Activated naive CD4-positive, alpha-beta T cell treated with anti-CD3 and anti-CD28 coated beads, Interleukin-2, amount 10 ng/mL, durations not matched to agents 7 days and 5 days (primary cell): ENCODE results near the gene RIMBP2.

ENCODE experiments used
- CTCF ChIA-PET: fragments of 350-600 bp; sonication (Branson Sonifier 250); formaldehyde crosslinking; loops from one replicate; lab custom pipeline; 2021; ENCODE audit warnings: antibody characterized with exemption; lab: Charles Lee
- DNase-seq: peaks from one replicate; pipeline ENCODE4 v3.0.0-alpha.2; 2020
- H3K27ac Mint-ChIP-seq: one replicate; pipeline ENCODE4 v1.8.0; 2021; ENCODE audit warnings: mild to moderate bottlenecking, moderate library complexity, mixed read lengths
- H3K27me3 Mint-ChIP-seq: one replicate; pipeline ENCODE4 v1.8.0; 2021; ENCODE audit warnings: mild to moderate bottlenecking, mixed read lengths
- H3K36me3 Mint-ChIP-seq: one replicate; pipeline ENCODE4 v1.8.0; 2021; ENCODE audit warnings: mixed read lengths
- H3K4me1 Mint-ChIP-seq: one replicate; pipeline ENCODE4 v1.8.0; 2021; ENCODE audit warnings: mixed read lengths
- H3K4me3 Mint-ChIP-seq: one replicate; pipeline ENCODE4 v1.8.0; 2021; ENCODE audit warnings: mild to moderate bottlenecking, moderate library complexity, mixed read lengths
- H3K9me3 Mint-ChIP-seq: one replicate; pipeline ENCODE4 v1.8.0; 2021; ENCODE audit warnings: mixed read lengths

The RIMBP2 gene

GRCh38 chr12:130470969-130471368, 245.1 kb downstream of the RIMBP2 start:
- no peak overlapping the region for H3K27ac Mint-ChIP-seq
- no peak for DNase-seq
- no peak overlapping the region for H3K4me3 Mint-ChIP-seq
- no peaks in the 10 kb centered on the region for H3K36me3 Mint-ChIP-seq
- H3K4me1 Mint-ChIP-seq: no peaks in the 10 kb centered on the region
- CTCF ChIA-PET: no interaction called here
- H3K9me3 Mint-ChIP-seq: peaks cover 17% of the 10 kb centered on the region
- no peaks in the 10 kb centered on the region for H3K27me3 Mint-ChIP-seq

DNA sequence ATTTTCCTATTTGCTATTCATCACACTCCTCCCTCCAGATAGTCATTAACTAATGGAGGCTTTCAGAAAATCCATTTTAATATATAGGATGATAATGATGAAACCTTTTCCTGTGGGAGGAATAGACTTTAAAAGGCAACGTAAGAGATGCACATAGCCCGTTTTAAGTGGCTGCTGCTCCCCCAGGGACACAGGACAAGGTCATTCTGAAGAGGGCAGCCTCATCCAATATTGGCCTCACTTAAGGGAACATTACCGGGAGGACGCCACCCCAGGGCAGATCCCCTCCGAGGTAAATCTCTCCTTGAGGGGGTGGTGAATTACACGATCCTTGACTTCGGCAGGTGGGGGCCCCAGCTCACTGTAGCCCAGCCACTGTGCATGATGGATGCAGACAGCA, 246.5 kb downstream of the RIMBP2 start:
- H3K4me3 Mint-ChIP-seq: no peak overlapping the region
- no peak for DNase-seq
- H3K27me3 Mint-ChIP-seq: no peaks in the 10 kb centered on the region
- H3K36me3 Mint-ChIP-seq: no peaks in the 10 kb centered on the region
- peaks cover 18% of the 10 kb centered on the region for H3K9me3 Mint-ChIP-seq
- H3K4me1 Mint-ChIP-seq: no peaks in the 10 kb centered on the region
- CTCF ChIA-PET: no interaction called here
- no peak overlapping the region for H3K27ac Mint-ChIP-seq

- Mint-ChIP-seq H3K36me3 (no peaks in the 10 kb centered on the region), H3K27me3 (no peaks in the 10 kb centered on the region), H3K4me1 (no peaks in the 10 kb centered on the region), H3K4me3 (no peak overlapping the region), H3K27ac (no peak overlapping the region), H3K9me3 (peaks cover 18% of the 10 kb centered on the region)
- CTCF ChIA-PET: no interaction called here
- DNase-seq: no peak
Observed at GRCh38 chr12:130468700-130469245, 247.3 kb downstream of the RIMBP2 start.

GRCh38 chr12:130468186-130468585, 247.9 kb downstream of the RIMBP2 start:
- Mint-ChIP-seq H3K27ac (no peak overlapping the region), H3K9me3 (peaks cover 20% of the 10 kb centered on the region), H3K4me3 (no peak overlapping the region), H3K4me1 (no peaks in the 10 kb centered on the region), H3K36me3 (no peaks in the 10 kb centered on the region), H3K27me3 (no peaks in the 10 kb centered on the region)
- DNase-seq: no peak
- CTCF ChIA-PET: no interaction called here

GRCh38 chr12:130465626-130466025, 250.5 kb downstream of the RIMBP2 start:
- Mint-ChIP-seq H3K9me3 (peaks cover 20% of the 10 kb centered on the region), H3K27ac (no peak overlapping the region), H3K4me1 (no peaks in the 10 kb centered on the region), H3K27me3 (no peaks in the 10 kb centered on the region), H3K36me3 (no peaks in the 10 kb centered on the region), H3K4me3 (no peak overlapping the region)
- CTCF ChIA-PET: no interaction called here
- DNase-seq: no peak

DNA sequence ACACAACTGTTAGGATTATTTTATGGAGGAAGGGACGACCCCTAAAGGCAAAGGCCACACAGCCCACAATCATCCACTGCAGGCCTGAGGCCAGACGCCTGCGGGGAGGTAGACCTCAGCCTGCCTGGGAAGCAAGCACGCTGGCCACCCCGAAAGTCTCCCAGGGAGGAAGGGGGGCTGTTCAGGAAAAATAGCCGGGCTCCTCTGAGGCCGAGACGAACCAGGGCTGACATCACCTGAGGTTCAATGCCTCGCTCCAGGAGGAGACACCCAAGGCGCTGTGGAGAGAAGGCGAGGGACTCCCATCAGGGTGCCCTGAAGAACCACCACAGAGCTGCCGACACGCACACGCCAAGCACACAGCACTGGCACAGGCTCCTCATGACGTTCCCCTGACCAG, 251.1 kb downstream of the RIMBP2 start:
- no peaks in the 10 kb centered on the region for H3K36me3 Mint-ChIP-seq
- H3K4me1 Mint-ChIP-seq: no peaks in the 10 kb centered on the region
- no peak overlapping the region for H3K4me3 Mint-ChIP-seq
- no peaks in the 10 kb centered on the region for H3K27me3 Mint-ChIP-seq
- H3K27ac Mint-ChIP-seq: no peak overlapping the region
- DNase-seq: no peak
- H3K9me3 Mint-ChIP-seq: peaks cover 20% of the 10 kb centered on the region
- CTCF ChIA-PET: no interaction called here

DNA sequence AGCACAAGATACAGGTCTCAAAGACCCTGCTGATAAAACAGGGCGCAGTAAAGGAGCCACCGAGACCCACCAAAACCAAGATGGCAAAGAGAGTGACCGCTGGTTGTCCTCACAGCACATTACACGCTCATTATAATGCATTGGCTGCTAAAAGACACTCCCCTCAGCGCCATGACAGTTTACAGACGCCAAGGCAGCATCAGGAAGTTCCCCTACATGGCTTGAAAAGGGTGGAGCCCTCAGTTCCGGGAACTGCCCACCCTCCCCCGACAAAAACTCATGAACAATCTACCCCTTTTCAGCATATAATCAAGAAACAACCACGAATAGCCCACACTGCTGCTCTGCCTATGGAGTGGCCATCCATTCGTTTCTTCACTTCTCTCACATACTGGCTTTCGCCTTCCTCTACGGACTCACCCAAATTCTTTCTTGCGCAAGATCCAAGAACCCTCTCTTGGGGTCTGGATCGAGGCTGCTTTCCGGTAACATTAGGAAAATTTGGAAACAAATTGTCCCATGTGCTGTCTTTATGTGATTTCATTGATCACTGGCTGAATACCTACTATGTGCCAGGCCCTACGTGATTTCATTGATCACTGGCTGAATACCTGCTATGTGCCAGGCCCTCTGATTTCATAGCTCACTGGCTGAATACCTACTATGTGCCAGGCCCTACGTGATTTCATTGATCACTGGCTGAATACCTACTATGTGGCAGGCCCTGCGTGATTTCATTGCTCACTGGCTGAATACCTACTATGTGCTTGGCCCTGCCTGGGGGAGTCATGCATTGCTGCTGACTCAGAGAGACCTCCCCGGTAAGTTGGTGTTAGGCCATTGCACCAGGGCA, 252.1 kb downstream of the RIMBP2 start:
- H3K4me1 Mint-ChIP-seq: no peaks in the 10 kb centered on the region
- no peak overlapping the region for H3K27ac Mint-ChIP-seq
- H3K27me3 Mint-ChIP-seq: no peaks in the 10 kb centered on the region
- CTCF ChIA-PET: no interaction called here
- no peaks in the 10 kb centered on the region for H3K36me3 Mint-ChIP-seq
- no peak for DNase-seq
- H3K4me3 Mint-ChIP-seq: no peak overlapping the region
- peaks cover 20% of the 10 kb centered on the region for H3K9me3 Mint-ChIP-seq

- Mint-ChIP-seq H3K27ac (no peak overlapping the region), H3K4me1 (no peaks in the 10 kb centered on the region), H3K36me3 (no peaks in the 10 kb centered on the region), H3K9me3 (peaks cover 20% of the 10 kb centered on the region), H3K27me3 (no peaks in the 10 kb centered on the region), H3K4me3 (no peak overlapping the region)
- no peak for DNase-seq
- CTCF ChIA-PET: no interaction called here
Observed at GRCh38 chr12:130463275-130463658, 252.8 kb downstream of the RIMBP2 start.

- no peak for DNase-seq
- CTCF ChIA-PET: no interaction called here
- H3K4me1 Mint-ChIP-seq: no peaks in the 10 kb centered on the region
- H3K36me3 Mint-ChIP-seq: no peaks in the 10 kb centered on the region
- peaks cover 17% of the 10 kb centered on the region for H3K9me3 Mint-ChIP-seq
- no peak overlapping the region for H3K4me3 Mint-ChIP-seq
- no peaks in the 10 kb centered on the region for H3K27me3 Mint-ChIP-seq
- H3K27ac Mint-ChIP-seq: no peak overlapping the region
Observed at GRCh38 chr12:130462558-130463274, 253.4 kb downstream of the RIMBP2 start.

DNA sequence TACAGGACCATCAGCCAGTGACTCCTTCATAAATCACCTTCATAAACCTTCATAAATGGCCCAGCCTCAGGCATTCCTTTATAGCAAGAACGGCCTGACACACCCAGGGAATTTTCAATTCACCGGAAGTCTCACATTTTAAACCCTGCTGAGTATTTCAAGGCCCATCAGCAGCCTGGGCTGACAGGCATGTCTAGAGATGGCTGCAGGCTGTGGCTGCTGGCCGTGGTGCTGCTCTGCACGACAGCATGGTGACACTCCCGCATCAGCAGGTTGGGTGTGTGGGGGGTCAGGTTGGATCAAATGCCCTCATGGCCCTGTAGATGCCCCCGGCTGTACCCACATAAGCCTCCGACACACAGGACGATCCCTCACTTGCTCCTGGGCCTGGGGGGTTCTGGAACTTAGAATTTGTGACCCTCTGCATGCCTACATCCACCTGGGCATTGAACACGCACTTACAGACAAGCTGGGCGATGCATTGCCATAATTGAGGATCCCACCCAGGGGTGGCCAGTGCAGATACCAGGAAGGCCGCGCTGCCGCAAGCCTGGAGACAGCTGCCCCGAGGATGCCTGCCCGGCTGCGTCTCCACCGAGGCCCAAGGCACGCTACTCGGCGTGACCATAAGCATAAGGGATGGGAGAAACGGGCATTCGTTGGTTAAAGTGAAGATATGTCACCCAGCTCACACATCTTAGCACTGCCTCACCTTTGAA, 254.1 kb downstream of the RIMBP2 start:
- no peaks in the 10 kb centered on the region for H3K4me1 Mint-ChIP-seq
- peaks cover 10% of the 10 kb centered on the region for H3K9me3 Mint-ChIP-seq
- no peak overlapping the region for H3K27ac Mint-ChIP-seq
- CTCF ChIA-PET: no interaction called here
- no peak overlapping the region for H3K4me3 Mint-ChIP-seq
- no peak for DNase-seq
- H3K36me3 Mint-ChIP-seq: no peaks in the 10 kb centered on the region
- H3K27me3 Mint-ChIP-seq: no peaks in the 10 kb centered on the region

- Mint-ChIP-seq H3K27ac (no peak overlapping the region), H3K36me3 (no peaks in the 10 kb centered on the region), H3K9me3 (peaks cover 5% of the 10 kb centered on the region), H3K4me1 (no peaks in the 10 kb centered on the region), H3K27me3 (no peaks in the 10 kb centered on the region), H3K4me3 (no peak overlapping the region)
- no peak for DNase-seq
- CTCF ChIA-PET: no interaction called here
Observed at GRCh38 chr12:130461447-130461815, 254.7 kb downstream of the RIMBP2 start.

DNA sequence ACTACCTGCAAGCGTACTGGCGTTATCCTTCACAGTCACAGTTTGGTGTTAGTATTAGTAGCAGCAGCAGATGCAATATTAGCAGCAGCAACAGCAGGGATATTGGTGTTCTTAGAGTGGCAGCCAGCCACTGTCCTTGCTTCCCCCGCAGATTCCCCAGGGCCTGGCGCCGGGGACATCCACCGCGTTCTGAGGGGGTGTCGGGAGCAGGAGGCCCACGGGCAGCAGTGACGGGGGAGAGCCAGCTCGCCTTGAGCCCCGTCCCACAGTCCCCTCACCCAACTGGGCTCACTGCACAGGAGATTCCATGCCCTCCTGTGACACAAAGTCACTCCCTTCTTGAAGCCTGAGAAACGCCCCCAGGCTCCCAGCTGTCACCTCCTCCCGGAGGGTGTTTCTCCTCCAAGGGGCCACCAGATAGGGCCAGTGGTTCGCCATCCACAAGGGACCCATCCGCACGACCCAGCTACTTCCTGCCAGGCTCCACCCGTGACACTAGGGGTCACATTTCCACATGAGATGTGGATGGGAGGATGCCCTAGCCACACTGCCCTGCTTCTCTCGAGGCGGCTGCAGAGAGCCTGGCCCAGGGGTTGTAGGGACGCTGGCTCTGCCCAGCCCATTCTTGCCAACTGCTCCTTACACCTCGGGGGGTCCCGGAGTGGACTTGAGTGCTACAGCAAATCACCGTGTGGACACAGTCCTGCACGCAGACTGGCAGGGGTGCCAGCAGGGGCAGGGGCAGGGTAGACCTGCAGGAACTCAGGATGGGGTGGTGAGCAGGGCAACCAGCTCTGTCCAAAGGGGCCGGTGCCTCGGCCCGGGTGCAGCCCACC, 255.3 kb downstream of the RIMBP2 start:
- H3K9me3 Mint-ChIP-seq: peaks cover 2% of the 10 kb centered on the region
- CTCF ChIA-PET: no interaction called here
- no peaks in the 10 kb centered on the region for H3K27me3 Mint-ChIP-seq
- no peaks in the 10 kb centered on the region for H3K36me3 Mint-ChIP-seq
- H3K4me3 Mint-ChIP-seq: no peak overlapping the region
- no peak overlapping the region for H3K27ac Mint-ChIP-seq
- no peak for DNase-seq
- H3K4me1 Mint-ChIP-seq: no peaks in the 10 kb centered on the region

DNA sequence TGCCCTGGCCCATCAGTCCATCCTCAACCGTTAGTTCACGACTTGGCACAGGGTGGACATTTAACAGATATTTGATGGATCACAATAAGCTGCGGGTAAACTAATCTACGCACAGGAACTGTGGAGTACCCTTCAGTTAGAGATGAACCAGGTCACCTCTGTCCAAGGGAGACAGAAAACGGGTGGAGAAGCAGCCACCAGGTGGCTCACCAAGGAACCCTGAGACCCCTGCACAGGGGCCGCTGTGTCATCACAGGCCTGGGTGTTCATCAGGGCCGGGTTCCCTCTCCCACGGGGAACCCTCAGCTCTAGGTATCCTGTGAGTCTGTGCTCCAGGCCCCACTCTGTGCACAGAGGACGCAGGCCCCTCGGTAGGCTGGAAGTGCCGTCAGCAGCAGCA, 256.2 kb downstream of the RIMBP2 start:
- H3K9me3 Mint-ChIP-seq: peaks cover 2% of the 10 kb centered on the region
- CTCF ChIA-PET: no interaction called here
- H3K27ac Mint-ChIP-seq: no peak overlapping the region
- no peaks in the 10 kb centered on the region for H3K4me1 Mint-ChIP-seq
- H3K36me3 Mint-ChIP-seq: no peaks in the 10 kb centered on the region
- DNase-seq: no peak
- no peak overlapping the region for H3K4me3 Mint-ChIP-seq
- H3K27me3 Mint-ChIP-seq: no peaks in the 10 kb centered on the region

GRCh38 chr12:130458341-130458740, 257.8 kb downstream of the RIMBP2 start:
- peaks cover under 1% of the 10 kb centered on the region for H3K9me3 Mint-ChIP-seq
- no peak overlapping the region for H3K27ac Mint-ChIP-seq
- CTCF ChIA-PET: no interaction called here
- DNase-seq: no peak
- H3K36me3 Mint-ChIP-seq: no peaks in the 10 kb centered on the region
- H3K4me1 Mint-ChIP-seq: no peaks in the 10 kb centered on the region
- H3K27me3 Mint-ChIP-seq: no peaks in the 10 kb centered on the region
- no peak overlapping the region for H3K4me3 Mint-ChIP-seq
